ENCODE data around the gene PRELP.

GRCh38 chr1:203537806-203538464, 62.3 kb downstream of the PRELP start:
- TF ChIP-seq CTCF (IDR thresholded peaks at IDR 0.05; ENCODE audit: low read depth, low read length) = no peak
- TF ChIP-seq EZH2phosphoT487 (IDR thresholded peaks at IDR 0.05; ENCODE audit: low read depth) = no peak

Data from OCI-LY3 (cell line).